AG20443 (cell line): ENCODE data around the gene GALNT9.
A peak's percentile ranks its signal among the peaks of the same experiment; 100 is the strongest.
"Not testable (repeated sequence)": the region's sequence is repeated elsewhere in the genome, so short reads cannot be mapped to it uniquely, and the experiment has no call there.

Source experiments
- DNase-seq: peaks from one replicate; pipeline ENCODE4 v3.0.0; 2012; ENCODE audit warnings: low spot score, mixed read lengths

The GALNT9 gene

GRCh38 chr12:132196038-132196872 lies 133.1 kb downstream of the GALNT9 start:
- peak; percentile 44 for DNase-seq

DNA sequence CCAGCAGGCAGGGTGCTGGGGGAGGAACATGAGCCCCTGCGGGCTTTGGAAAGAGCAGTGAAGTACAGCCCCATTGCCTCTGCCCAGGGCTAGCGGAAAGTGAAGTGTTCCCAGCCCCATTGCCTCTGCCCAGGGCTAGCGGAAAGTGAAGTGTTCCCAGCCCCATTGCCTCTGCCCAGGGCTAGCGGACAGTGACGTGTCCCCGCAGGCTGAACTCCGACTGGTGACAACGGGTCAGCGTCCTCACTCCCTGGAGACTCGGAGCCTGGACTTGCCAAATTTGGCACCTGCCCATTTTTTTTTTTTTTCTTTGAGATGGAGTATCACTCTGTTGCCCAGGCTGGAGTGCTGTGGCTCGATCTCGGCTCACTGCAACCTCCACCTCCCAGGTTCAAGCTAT lies 134.1 kb downstream of the GALNT9 start:
- DNase-seq, result not testable (repeated sequence)

DNA sequence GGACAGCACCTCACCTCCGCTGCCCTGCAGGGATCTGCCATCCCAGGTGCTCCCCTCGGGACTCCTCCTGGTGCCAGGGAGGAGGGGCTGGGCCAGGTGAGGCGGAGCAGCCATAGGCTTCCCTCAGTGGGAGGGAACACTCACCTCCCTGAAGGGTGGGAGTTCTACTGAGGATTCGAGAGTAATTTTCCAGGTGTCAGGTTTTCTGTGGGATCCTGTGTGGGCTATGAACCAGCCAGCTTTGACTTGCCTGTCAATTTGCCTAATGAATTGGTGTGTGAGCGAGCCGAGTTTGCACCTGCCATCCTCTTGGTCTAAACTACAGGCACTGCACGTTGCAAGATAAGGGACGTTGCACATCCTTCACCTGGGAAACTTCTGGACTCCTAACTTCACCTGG lies 134.8 kb downstream of the GALNT9 start:
- no peak for DNase-seq

DNA sequence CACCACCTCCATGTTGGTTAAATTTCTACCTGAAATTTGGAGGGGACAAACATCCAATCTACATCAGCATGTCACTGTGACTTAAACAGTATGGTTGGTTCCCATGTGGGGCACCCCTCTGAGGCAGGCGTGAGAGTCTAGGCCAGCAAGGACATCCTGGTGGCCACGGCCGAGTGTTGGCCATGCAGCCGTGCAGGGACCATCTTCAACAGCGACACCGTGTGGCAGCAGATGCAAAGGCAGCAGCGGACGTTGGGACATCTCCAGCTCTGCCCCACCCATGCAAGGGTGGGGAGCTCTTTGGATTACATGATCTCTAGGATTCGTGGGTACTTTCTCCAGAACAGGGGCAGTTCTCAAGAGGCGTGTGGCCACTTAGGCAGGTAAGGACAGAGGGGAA lies 135.3 kb downstream of the GALNT9 start:
- no peak for DNase-seq

DNA sequence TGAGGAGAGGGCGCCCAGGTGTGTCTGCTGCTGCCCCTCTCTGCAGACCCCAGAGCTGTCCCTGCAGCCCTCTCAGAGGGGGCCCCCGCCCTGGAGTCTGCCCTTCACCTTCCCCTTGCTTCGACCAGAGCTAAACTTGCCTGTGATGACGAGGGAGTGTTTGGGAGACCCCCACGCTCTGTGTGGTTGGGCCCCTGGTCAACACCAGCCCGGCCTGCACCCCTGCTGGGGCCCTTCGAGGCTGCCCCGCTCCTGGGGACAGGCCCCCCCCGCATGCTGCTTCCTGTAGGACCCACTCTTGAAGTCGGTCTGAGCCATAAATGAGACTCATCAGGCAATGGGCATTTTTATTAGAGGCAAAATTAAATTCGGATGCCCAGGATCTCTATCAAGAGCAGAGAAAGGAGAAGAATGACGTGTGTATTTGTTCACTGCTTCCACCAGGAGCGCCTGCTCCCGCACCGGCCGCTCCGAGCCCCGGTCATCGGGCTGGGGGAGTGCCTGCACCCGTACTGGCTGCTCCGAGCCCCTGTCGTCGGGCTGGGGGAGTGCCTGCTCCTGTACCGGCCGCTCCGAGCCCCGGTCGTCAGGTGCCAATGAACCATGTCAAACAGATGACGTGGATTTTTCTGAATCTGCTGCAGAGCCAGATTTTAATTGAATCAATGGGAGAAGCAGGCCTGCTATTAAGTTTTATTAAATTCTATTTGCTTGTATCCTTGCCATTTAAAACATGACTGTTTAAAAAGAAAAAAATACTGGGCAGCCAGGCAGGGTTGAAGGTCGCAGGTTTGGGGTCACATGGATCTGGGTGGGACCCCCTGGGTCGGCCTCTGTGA lies 137.5 kb downstream of the GALNT9 start:
- no peak for DNase-seq

- DNase-seq, result no peak
Measured at GRCh38 chr12:132190834-132191500, 138.4 kb downstream of the GALNT9 start.

DNA sequence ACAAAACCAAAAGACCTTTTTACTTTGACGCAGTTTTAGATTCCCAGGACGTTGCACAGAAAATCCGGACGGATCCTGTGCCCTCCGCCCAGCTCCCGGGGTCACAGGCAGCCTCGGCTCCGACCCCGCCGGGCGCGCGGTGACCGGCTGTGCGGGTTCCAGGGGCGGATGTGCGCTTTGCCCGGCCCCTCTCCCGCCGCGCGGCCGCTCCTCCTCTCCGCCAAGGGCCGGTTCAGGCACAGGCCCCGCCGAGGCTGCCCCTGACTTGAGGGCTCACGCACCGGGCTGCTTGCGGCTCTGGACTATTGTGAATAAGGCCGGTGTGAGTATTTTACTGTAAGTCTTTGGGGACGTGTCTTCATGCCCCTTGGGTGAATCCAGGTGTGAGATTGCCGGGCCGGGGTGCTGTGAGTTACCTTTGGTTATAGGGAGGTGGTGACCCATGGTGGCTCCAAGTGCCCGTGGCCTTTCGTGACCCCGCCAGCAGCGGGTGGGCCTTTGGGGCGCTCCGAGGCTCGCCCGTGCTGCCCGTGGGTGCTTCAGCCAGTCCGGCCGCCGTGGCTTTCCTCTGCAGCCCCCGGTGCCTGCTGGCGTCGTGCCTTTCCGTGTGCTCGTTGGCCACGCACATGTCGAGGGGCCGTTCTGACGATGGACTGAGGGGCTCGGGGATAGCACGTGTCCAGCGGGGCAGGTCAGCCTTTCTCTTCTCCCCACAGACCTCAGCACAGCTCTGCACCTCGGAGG lies 139.2 kb downstream of the GALNT9 start:
- peak; percentile 55 for DNase-seq

DNA sequence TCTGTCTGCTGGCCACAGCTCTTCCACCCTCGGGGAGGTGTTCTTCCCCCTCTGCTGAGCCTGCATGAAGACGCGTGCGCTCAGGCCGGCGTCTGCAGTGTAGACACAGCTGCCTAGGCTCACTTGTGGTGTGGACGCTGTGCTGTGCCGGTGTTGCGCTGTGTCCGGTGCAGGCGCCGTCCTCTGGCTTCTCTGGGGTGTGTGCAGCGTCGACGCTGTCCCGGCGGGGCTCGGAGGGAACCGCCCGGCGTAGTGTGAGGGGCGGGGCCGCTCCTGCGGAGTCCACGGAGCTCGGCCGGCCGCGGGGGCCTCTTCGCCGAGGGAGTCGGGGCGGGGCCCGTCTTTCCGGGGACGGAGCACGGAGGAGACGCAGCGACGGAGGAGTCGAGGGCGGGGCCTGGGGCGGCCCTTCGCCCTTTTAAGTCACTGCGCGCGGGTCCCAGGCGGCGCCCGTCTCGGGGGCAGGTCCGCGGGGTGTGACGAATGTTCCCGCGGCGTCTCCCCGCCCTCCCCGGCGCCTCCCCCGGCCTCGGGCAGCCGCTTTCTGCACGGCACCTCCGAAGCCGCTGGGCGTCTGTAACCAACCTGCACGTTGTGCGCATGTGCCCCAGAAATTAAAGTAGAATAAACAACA lies 139.9 kb downstream of the GALNT9 start:
- DNase-seq, result peak; percentile 96

DNA sequence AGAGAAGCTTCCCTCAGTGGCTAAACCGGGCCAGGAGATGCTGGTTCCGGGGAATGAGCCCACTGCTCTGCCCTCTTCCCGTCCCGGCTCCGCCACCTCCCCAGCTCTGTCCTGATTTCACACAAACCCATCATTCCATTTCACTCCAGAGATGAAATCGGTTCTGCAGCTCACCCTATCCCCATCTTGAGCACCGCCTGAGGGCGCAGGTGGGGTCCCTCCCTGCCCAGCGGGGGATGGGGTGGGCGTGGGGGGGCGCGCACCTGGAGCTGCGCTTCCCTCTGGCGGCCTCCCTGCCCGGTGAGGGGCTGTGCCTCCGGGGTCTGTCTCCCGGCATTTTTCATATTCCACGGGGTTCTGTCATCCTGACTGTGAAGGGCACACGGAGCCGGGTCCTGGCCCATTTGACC lies 140.5 kb downstream of the GALNT9 start:
- DNase-seq, result no peak

DNA sequence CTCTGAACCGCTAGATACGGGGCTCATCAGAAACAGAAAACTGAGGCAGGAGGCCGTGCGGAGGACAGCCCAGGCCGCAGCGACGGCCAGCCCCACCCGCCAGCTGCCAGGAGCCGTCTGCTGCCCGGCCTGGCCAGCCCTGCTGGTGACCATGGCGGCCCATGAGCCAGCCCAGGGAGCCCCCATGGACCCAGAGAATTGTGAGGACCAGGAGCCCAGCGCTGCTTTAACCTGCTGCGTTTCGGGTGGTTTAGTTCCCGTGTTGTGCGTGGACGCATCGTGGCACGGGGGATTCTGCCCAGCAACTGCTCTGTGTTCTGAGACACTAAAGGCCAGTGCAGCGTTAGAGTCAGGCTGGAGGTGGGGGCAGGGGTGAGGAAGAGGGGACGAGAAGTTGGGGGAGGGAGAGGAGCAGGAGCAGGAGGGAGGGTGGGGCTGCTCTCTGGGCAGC lies 140.9 kb downstream of the GALNT9 start:
- no peak for DNase-seq

DNA sequence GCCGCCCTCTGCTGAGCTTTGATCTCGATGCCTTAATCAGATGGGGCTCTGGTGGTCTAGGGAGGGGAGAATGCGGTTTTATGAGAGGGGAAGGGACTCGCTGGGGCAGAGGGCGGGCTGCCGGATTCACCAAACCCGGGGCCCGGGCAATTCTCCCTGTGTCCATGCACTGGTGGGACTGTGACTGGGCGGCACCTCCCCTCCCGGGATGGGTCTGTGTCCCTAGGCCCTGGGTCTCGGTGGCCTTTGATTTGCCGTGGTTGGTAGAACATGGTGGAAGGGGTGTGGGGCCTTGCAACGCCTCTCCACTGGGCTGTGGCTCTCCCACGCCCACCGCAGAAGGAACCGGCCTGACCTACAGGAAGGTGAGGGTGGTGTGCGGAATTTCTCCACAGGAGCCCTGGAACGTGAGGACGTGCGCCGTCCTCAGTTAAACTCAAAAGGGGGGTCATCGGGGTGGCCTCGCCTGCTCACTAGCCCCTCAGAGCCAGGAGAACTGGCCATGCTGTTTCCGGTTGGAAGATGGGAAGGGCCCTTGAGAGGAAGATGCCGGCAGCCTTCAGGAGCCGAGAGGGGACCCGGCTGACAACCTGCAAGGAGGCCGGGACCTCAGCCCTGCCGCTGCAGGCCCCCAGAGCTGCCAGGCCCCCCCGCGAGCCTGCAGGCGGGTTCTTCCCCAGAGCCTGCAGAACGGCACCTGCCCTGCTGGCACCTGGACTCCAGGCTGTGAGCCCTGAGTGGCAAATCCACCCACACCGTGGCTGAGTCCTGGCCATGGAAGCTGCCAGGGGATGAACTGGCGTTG lies 141.5 kb downstream of the GALNT9 start:
- no peak for DNase-seq

GRCh38 chr12:132186857-132187620 lies 142.3 kb downstream of the GALNT9 start:
- no peak for DNase-seq

- DNase-seq, result no peak
Measured at GRCh38 chr12:132186208-132186856, 143.1 kb downstream of the GALNT9 start.

DNA sequence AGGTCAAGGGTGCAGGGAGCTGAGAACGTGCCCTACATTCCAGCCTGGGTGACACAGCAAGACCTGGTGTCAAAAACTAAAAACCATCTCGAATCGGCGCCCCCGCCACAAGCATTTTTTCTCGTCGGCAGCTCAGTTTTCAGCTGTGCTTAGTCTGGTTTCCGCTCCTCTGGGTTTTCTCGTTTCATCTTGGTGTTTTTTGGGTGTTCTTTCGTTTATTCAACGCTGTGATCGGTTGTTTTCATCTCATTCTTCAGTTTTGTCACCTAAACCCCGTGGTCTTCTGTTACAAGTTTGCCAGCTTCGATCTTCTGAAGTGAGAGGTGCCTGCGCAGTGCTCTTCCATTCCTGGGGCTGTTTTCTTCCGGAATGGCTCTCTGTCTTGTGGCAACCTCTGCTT lies 143.7 kb downstream of the GALNT9 start:
- no peak for DNase-seq

DNA sequence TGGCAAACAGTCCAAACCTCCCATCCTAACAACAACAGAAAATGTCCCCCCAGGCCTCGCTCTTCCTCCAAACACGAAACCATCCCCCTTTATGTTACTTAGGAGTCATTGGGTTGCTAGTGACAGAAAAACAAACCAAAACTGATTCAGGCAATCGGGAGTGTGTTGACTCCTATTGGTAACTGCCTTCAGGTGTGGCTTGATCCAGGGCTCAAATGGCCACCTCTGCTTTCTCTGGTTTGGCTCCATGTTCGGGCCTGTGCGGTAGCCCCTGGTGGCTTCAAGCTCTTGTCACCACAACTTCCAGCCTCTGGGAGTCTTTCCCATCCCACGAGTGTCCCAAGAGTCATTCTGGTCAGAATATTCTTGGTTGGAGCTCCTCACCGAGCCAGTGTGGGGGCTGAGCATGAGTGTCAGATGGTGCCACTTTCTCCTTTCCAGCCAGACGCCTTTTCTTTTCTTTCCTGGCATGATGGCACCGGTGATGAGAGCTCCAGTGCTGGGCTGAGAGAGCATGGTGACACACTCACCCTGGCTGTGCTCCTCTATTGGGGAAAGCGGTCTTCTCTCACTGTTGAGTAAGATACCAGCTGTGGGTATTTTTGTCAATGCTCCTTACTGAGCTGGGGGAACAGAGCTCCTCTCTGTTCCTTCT lies 146.6 kb downstream of the GALNT9 start:
- DNase-seq, result no peak

DNA sequence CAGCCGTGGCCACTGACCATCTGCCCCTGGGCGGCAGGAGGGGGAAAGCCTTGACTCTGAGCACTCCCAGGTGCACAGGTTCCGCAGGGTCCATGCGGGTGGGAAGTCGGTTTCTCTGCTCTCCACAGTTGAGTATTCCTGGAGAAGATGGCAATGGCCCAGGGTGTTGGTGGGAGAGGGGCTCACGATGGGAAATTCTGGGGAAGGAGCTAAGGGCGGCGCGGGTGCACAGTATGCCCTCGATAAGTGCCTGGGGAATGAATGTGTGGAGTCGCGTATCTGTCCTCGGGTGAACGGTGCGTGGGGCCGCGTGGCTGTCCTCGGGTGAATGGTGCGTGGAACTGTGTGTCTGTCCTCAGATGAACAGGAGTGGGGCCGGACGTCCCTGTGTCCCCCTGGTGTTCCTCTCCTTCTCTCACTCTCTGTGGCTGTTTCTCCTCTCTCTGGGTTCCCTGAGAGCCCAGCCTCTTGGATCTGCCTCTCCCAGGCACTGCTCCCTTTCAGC lies 147.1 kb downstream of the GALNT9 start:
- no peak for DNase-seq

DNA sequence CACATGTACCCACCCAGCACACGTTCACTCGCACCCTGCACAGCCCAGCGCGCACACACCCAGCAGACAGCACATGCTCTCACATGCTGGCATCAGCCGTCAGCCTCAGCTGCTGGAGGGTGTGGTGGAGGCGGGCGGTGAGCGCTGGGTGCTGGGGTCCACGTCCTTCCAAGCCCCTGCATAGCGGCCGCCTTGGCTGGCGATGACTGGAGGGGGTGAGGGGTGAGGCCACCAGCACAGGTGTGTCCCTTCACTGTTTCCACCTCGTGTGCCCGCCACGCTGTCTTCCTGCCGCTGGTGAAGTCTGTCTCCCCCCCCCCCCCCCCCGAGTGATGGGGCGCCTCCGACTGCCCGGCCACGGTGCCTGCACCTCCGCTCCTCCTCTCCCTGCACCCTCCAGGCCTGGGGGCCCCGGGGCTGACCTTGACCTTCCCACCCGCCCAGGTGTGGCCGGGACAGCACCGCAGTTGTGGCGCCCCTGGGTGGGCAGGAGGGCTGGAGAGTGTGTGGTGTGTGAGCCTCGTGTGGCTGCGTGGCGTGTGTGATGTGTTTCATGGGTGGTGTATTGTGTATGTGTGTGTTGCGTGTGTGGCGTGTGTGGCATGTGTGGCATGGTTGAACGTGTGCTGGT lies 147.7 kb downstream of the GALNT9 start:
- no peak for DNase-seq
